GM23338 (cell line): ENCODE measurements around the gene GNAT3. TPM values are rescaled to one million over a fixed set of nuclear protein-coding genes. Genes with fewer than 3 reads are reported as not detected.

Experiments used
- ATAC-seq: fragments of 200-7000 bp; cut with Tn5 transposase; 3 replicates; pipeline ENCODE4 v1.9.1; 2020
- DNase-seq: peaks from one replicate; pipeline ENCODE4 v3.0.0-alpha.2; 2015; ENCODE audit warnings: low spot score
- H2AFZ ChIP-seq: fragments of 200-600 bp; sonication (generic); 2 replicates; pipeline ENCODE4 v1.8.0; 2016; ENCODE audit warnings: antibody characterized with exemption, mild to moderate bottlenecking, moderate library complexity
- H3F3A ChIP-seq: fragments of 200-600 bp; sonication (generic); replicated peaks from 2 replicates; pipeline ENCODE4 v1.8.0; 2017; ENCODE audit warnings: antibody characterized with exemption, mixed run types, low read depth
- H3K27ac ChIP-seq: fragments of 200-600 bp; sonication (generic); 2 replicates; pipeline ENCODE4 v1.6.1; 2016; ENCODE audit warnings: low read depth
- H3K27me3 ChIP-seq: fragments of 200-600 bp; sonication (generic); 2 replicates; pipeline ENCODE4 v1.8.0; 2016; ENCODE audit warnings: mild to moderate bottlenecking, mixed run types, moderate library complexity; ENCODE audit not compliant: insufficient read depth
- H3K36me3 ChIP-seq: fragments of 200-600 bp; sonication (generic); 2 replicates; pipeline ENCODE4 v1.8.0; 2016; ENCODE audit warnings: mild to moderate bottlenecking; ENCODE audit not compliant: insufficient read depth
- H3K4me1 ChIP-seq: fragments of 200-600 bp; sonication (generic); 2 replicates; pipeline ENCODE4 v1.8.0; 2016; ENCODE audit warnings: mild to moderate bottlenecking, moderate library complexity; ENCODE audit not compliant: insufficient read depth
- H3K4me2 ChIP-seq: fragments of 200-600 bp; sonication (generic); 2 replicates; pipeline ENCODE4 v1.7.1; 2017; ENCODE audit warnings: mixed run types
- H3K4me3 ChIP-seq: fragments of 200-600 bp; sonication (generic); 2 replicates; pipeline ENCODE4 v1.6.1; 2016; ENCODE audit warnings: mixed run types
- H3K79me2 ChIP-seq: fragments of 200-600 bp; sonication (generic); replicated peaks from 2 replicates; pipeline ENCODE4 v1.8.0; 2017; ENCODE audit warnings: mild to moderate bottlenecking; ENCODE audit not compliant: insufficient read depth
- H3K9me2 ChIP-seq: fragments of 200-600 bp; sonication (generic); 2 replicates; pipeline ENCODE4 v1.8.0; 2017; ENCODE audit not compliant: insufficient read depth
- H4K20me1 ChIP-seq: fragments of 200-600 bp; sonication (generic); replicated peaks from 2 replicates; pipeline ENCODE4 v1.8.0; 2017; ENCODE audit warnings: mild to moderate bottlenecking; ENCODE audit not compliant: insufficient read depth
- H3K27ac Mint-ChIP-seq: 2 replicates; pipeline ENCODE4 v1.8.0; 2020; ENCODE audit warnings: inconsistent platforms, mild to moderate bottlenecking, moderate library complexity, mixed read lengths
- H3K27me3 Mint-ChIP-seq: 3 replicates; pipeline ENCODE4 v1.8.0; 2022; ENCODE audit warnings: low read depth, mild to moderate bottlenecking, moderate library complexity, mixed read lengths, inconsistent platforms; ENCODE audit not compliant: insufficient read depth, poor library complexity
- H3K36me3 Mint-ChIP-seq: 3 replicates; pipeline ENCODE4 v1.8.0; 2021; ENCODE audit warnings: low read depth, mild to moderate bottlenecking, inconsistent platforms, moderate library complexity, mixed read lengths
- H3K4me1 Mint-ChIP-seq: 3 replicates; pipeline ENCODE4 v1.8.0; 2020; ENCODE audit warnings: mild to moderate bottlenecking, inconsistent platforms, mixed read lengths
- H3K4me3 Mint-ChIP-seq: 3 replicates; pipeline ENCODE4 v1.8.0; 2021; ENCODE audit warnings: moderate library complexity, mild to moderate bottlenecking, inconsistent platforms, mixed read lengths
- H3K9me3 Mint-ChIP-seq: 3 replicates; pipeline ENCODE4 v1.8.0; 2020; ENCODE audit warnings: moderate library complexity, mild to moderate bottlenecking, inconsistent platforms, mixed read lengths
- CREB1 ChIP-seq: fragments of 250-450 bp; sonication (Bioruptor Pico); IDR thresholded peaks from 2 replicates; pipeline ENCODE4 v1.5.0; 2020; ENCODE audit warnings: low read depth, mild to moderate bottlenecking, moderate library complexity
- CTCF ChIP-seq, 2 experiments: fragments of 200-600 bp in 1 of 2; sonication (generic) in 1 of 2; conservative IDR thresholded peaks; 2 replicates each; pipeline versions ENCODE4 v1.5.1 to v1.6.1; 2016 to 2017; ENCODE audit warnings: antibody characterized with exemption in 2 of 2, low read depth in 2 of 2, mild to moderate bottlenecking in 2 of 2, moderate library complexity in 1 of 2
- EZH2 ChIP-seq: fragments of 200-600 bp; sonication (generic); IDR thresholded peaks from one replicate; pipeline ENCODE4 v1.8.0; 2017; ENCODE audit warnings: antibody characterized with exemption, mild to moderate bottlenecking, low read depth; ENCODE audit not compliant: unreplicated experiment
- EZH2phosphoT487 ChIP-seq: fragments of 200-600 bp; sonication (generic); IDR thresholded peaks from one replicate; pipeline ENCODE4 v1.8.1; 2018; ENCODE audit warnings: antibody characterized with exemption; ENCODE audit not compliant: unreplicated experiment
- JUNB ChIP-seq: IDR thresholded peaks from one replicate; pipeline ENCODE4 v1.6.1; 2016; ENCODE audit warnings: antibody characterized with exemption; ENCODE audit not compliant: unreplicated experiment
- NANOG ChIP-seq: IDR thresholded peaks from 2 replicates; pipeline ENCODE4 v1.6.1; 2016; ENCODE audit warnings: antibody characterized with exemption, borderline replicate concordance
- POLR2AphosphoS5 ChIP-seq: IDR thresholded peaks from 2 replicates; pipeline ENCODE4 v1.6.1; 2016; ENCODE audit warnings: antibody characterized with exemption, low read depth
- REST ChIP-seq: IDR thresholded peaks from one replicate; pipeline ENCODE4 v1.6.1; 2018; ENCODE audit warnings: antibody characterized with exemption; ENCODE audit not compliant: unreplicated experiment
- STAT1 ChIP-seq: IDR thresholded peaks from one replicate; pipeline ENCODE4 v1.6.1; 2016; ENCODE audit warnings: antibody characterized with exemption; ENCODE audit not compliant: unreplicated experiment
- ZNF114 ChIP-seq: fragments of 250-450 bp; sonication (Bioruptor Pico); IDR thresholded peaks from 2 replicates; pipeline ENCODE4 v1.5.0; 2020; ENCODE audit warnings: mild to moderate bottlenecking, moderate library complexity
- ZNF331 ChIP-seq: fragments of 250-450 bp; sonication (Bioruptor Pico); IDR thresholded peaks from 2 replicates; pipeline ENCODE4 v1.5.0; 2020; ENCODE audit warnings: low read depth, mild to moderate bottlenecking, moderate library complexity
- ZNF462 ChIP-seq: fragments of 250-450 bp; sonication (Bioruptor Pico); IDR thresholded peaks from 2 replicates; pipeline ENCODE4 v1.5.0; 2020; ENCODE audit warnings: mild to moderate bottlenecking, moderate library complexity
- polyA plus RNA-seq: library from polyadenylated mRNA; unstranded; fragments of >200 nt; fragmentation: Nextera tagmentation; extraction: Ambion mirVana; gene quantifications from 2 replicates; pipeline ENCODE4 v1.2.1, GENCODE V29; 2016
- total RNA-seq: library from RNA; depleted of rRNA; stranded (reverse); fragments of >200 nt; shearing (Covaris generic); gene quantifications from 2 replicates; pipeline ENCODE4 v1.2.3, GENCODE V29; 2014
- TF ChIP-seq, protein P1 (sequence below): IDR thresholded peaks from 2 replicates; pipeline ENCODE4 v1.6.1; 2016; ENCODE audit warnings: antibody characterized with exemption

Gene GNAT3
- total and polyA plus RNA-seq, 2 experiments from 2014 or later, result not detected

GRCh38 chr7:80552031-80552694 is 40.3 kb upstream of the GNAT3 start:
- H3K36me3 Mint-ChIP-seq, result no peaks in the 10 kb centered on the region
- no peaks in the 10 kb centered on the region for H3F3A ChIP-seq
- H3K27ac Mint-ChIP-seq, result no peak overlapping the region
- no peak overlapping the region for H2AFZ ChIP-seq
- ATAC-seq, result no peak
- H3K9me3 Mint-ChIP-seq, result no peaks in the 10 kb centered on the region
- no peak overlapping the region for H3K27ac ChIP-seq
- no peaks in the 10 kb centered on the region for H3K9me2 ChIP-seq
- H3K4me3 ChIP-seq, result no peak overlapping the region
- no peaks in the 10 kb centered on the region for H4K20me1 ChIP-seq
- TF ChIP-seq NANOG, result no peak
- no peak for TF ChIP-seq JUNB
- TF ChIP-seq ZNF331 (CRISPR knock-in tag), result no peak
- no peak for TF ChIP-seq STAT1
- no peak for TF ChIP-seq CREB1
- TF ChIP-seq POLR2AphosphoS5, result no peak
- no peak for TF ChIP-seq EZH2
- TF ChIP-seq EZH2phosphoT487, result no peak
- no peak for TF ChIP-seq ZNF462 (CRISPR knock-in tag)
- no peak for TF ChIP-seq ZNF114 (CRISPR knock-in tag)
- no peak for TF ChIP-seq CTCF (conservative IDR thresholded peaks at IDR 0.05; ENCODE audit: low read depth in 2 of 2)
- TF ChIP-seq REST, result no peak
- TF ChIP-seq, protein P1, sequence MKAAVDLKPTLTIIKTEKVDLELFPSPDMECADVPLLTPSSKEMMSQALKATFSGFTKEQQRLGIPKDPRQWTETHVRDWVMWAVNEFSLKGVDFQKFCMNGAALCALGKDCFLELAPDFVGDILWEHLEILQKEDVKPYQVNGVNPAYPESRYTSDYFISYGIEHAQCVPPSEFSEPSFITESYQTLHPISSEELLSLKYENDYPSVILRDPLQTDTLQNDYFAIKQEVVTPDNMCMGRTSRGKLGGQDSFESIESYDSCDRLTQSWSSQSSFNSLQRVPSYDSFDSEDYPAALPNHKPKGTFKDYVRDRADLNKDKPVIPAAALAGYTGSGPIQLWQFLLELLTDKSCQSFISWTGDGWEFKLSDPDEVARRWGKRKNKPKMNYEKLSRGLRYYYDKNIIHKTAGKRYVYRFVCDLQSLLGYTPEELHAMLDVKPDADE, result no peak
- H3K4me3 Mint-ChIP-seq, result no peak overlapping the region
- no peaks in the 10 kb centered on the region for H3K79me2 ChIP-seq
- no peaks in the 10 kb centered on the region for H3K4me1 Mint-ChIP-seq
- no peaks in the 10 kb centered on the region for H3K27me3 Mint-ChIP-seq
- no peak overlapping the region for H3K4me2 ChIP-seq
- H3K4me1 ChIP-seq, result no peaks in the 10 kb centered on the region
- no peaks in the 10 kb centered on the region for H3K36me3 ChIP-seq
- H3K27me3 ChIP-seq, result no peaks in the 10 kb centered on the region
- no peak for DNase-seq
